Panc1 (cell line): ENCODE data around the gene TMUB1. TPM values are rescaled to one million over a fixed set of nuclear protein-coding genes. Genes with fewer than 3 reads are reported as not detected.

Experiments used
- ATAC-seq: fragments of 200-7000 bp; cut with Tn5 transposase; 2 replicates; pipeline ENCODE4 v1.9.1; 2020; ENCODE audit warnings: mild to moderate bottlenecking, moderate library complexity
- BruUV-seq: library from RNA; stranded (reverse); fragments of 400-500 nt; replicated peaks from 2 replicates; lab custom pipeline; 2021; lab: Mats Ljungman, UMichigan
- CTCF ChIA-PET: fragments of 300-600 bp; sonication (Branson Sonifier 250); formaldehyde crosslinking; loops from one replicate; lab custom pipeline; 2022; ENCODE audit warnings: antibody characterized with exemption; lab: Charles Lee
- POLR2A ChIA-PET: fragments of 300-600 bp; sonication (Branson Sonifier 250); formaldehyde crosslinking; loops from one replicate; lab custom pipeline; 2022; ENCODE audit warnings: antibody characterized with exemption; lab: Charles Lee
- DNase-seq: peaks from one replicate; pipeline ENCODE4 v3.0.0-alpha.2; 2010; ENCODE audit warnings: low read depth, low spot score
- H3K27ac ChIP-seq: 2 replicates; pipeline ENCODE4 v1.5.1; 2011; ENCODE audit warnings: mild to moderate bottlenecking, low read length, inconsistent platforms
- H3K27me3 ChIP-seq: fragments of 200-500 bp; sonication (Bioruptor generic); 2 replicates; pipeline ENCODE4 v1.6.0; 2014; ENCODE audit warnings: low read length, inconsistent platforms; ENCODE audit not compliant: control insufficient read depth, insufficient read depth
- H3K36me3 ChIP-seq: fragments of 200-500 bp; sonication (Bioruptor generic); 2 replicates; pipeline ENCODE4 v1.5.1; 2014; ENCODE audit warnings: inconsistent platforms, mild to moderate bottlenecking, low read length, moderate library complexity; ENCODE audit not compliant: control insufficient read depth, insufficient read depth
- H3K4me1 ChIP-seq: 2 replicates; pipeline ENCODE4 v1.5.1; 2011; ENCODE audit warnings: inconsistent platforms, mild to moderate bottlenecking, low read length, moderate library complexity; ENCODE audit not compliant: control insufficient read depth, insufficient read depth
- H3K4me3 ChIP-seq, 2 experiments: 2 replicates each; pipeline ENCODE4 v1.5.1; 2011 to 2012; ENCODE audit warnings: low read depth in 2 of 2, low read length in 2 of 2, mild to moderate bottlenecking in 2 of 2, inconsistent platforms in 1 of 2, moderate library complexity in 1 of 2
- H3K9me3 ChIP-seq: fragments of 200-500 bp; sonication (Bioruptor generic); 2 replicates; pipeline ENCODE4 v1.5.1; 2014; ENCODE audit warnings: low read depth, mild to moderate bottlenecking, inconsistent platforms, low read length, moderate library complexity; ENCODE audit not compliant: control insufficient read depth, insufficient read depth
- CTCF ChIP-seq: fragments of 450-650 bp; IDR thresholded peaks from 2 replicates; pipeline ENCODE4 v1.5.1; 2017; ENCODE audit warnings: mild to moderate bottlenecking
- POLR2AphosphoS5 ChIP-seq: IDR thresholded peaks from 2 replicates; pipeline ENCODE4 v1.6.1; 2012; ENCODE audit warnings: mild to moderate bottlenecking, low read depth, low read length, moderate library complexity
- REST ChIP-seq, 2 experiments: IDR thresholded peaks; 2 replicates each; pipeline ENCODE4 v1.6.1; 2011 to 2012; ENCODE audit warnings: low read depth in 2 of 2, control low read depth in 1 of 2, low read length in 1 of 2, mild to moderate bottlenecking in 1 of 2, moderate library complexity in 1 of 2; ENCODE audit not compliant: insufficient read depth in 1 of 2
- SIN3A ChIP-seq: IDR thresholded peaks from 2 replicates; pipeline ENCODE4 v1.6.1; 2012; ENCODE audit warnings: low read depth, mild to moderate bottlenecking, low read length, moderate library complexity, borderline replicate concordance; ENCODE audit not compliant: insufficient read depth
- TCF7L2 ChIP-seq: IDR thresholded peaks from 2 replicates; pipeline ENCODE4 v1.6.1; 2011; ENCODE audit warnings: mild to moderate bottlenecking, low read depth, low read length, inconsistent platforms
- in situ Hi-C: cut with HindIII; loops from 2 replicates; pipeline ENCODE4 v1.10.0; 2016; ENCODE audit warnings: low sequenced_read_pairs, low pct_unique_long_range_greater_than_20kb
- intact Hi-C: fragments of 100-400 bp; cut with micrococcal nuclease; formaldehyde crosslinking; loops from one replicate; pipeline ENCODE4 v1.10.0; 2022; ENCODE audit not compliant: unreplicated experiment
- total RNA-seq: library from RNA; stranded (reverse); gene quantifications from one replicate; pipeline ENCODE4 v1.2.1, GENCODE V29; 2021; ENCODE audit not compliant: unreplicated experiment

TMUB1 gene
- total RNA-seq, 1 experiment from 2014 or later = 112 TPM

- no peak for DNase-seq
- no peaks in the 10 kb centered on the region for H3K9me3 ChIP-seq
- peak; percentile 45 for ATAC-seq
- H3K4me3 ChIP-seq = peak overlapping the region in 1 of 2 experiments; percentile 9; a peak in 1 of 4 replicates
- in situ Hi-C loops = no loop called here
- TF ChIP-seq POLR2AphosphoS5 (no peak), SIN3A (no peak), REST (IDR thresholded peaks at IDR 0.05; ENCODE audit: insufficient read depth in 1 of 2, low read depth in 2 of 2, low read length in 1 of 2) (no peak)
- no peaks in the 10 kb centered on the region for H3K27me3 ChIP-seq
- H3K36me3 ChIP-seq = no peaks in the 10 kb centered on the region
- intact Hi-C loops = no loop called here
- ChIA-PET POLR2A (interaction anchor here (0.6 kb wide), 2 partner anchors 106 to 662 kb away, joined by 3 to 4 read pairs; no protein-coding TSS in a partner anchor), CTCF (no interaction called here)
- H3K27ac ChIP-seq = no peak overlapping the region
- BruUV-seq = no TSS peak
- peaks cover 14% of the 10 kb centered on the region for H3K4me1 ChIP-seq
Measured at GRCh38 chr7:151115121-151115835, 32.0 kb upstream of the TMUB1 start.

GRCh38 chr7:151114151-151115090 is 31.1 kb upstream of the TMUB1 start:
- H3K4me1 ChIP-seq = peaks cover 14% of the 10 kb centered on the region
- H3K9me3 ChIP-seq = no peaks in the 10 kb centered on the region
- ChIA-PET POLR2A (interaction anchor here (0.6 kb wide), 1 partner anchor 663 kb away, joined by 3 read pairs; no protein-coding TSS in a partner anchor), CTCF (interaction anchor here (1.0 kb wide), 1 partner anchor 86 kb away, joined by 3 read pairs; the partner anchor contains the start of gene ABCB8)
- TF ChIP-seq REST (IDR thresholded peaks at IDR 0.05; ENCODE audit: insufficient read depth in 1 of 2, low read depth in 2 of 2, low read length in 1 of 2) (no peak), TCF7L2 (no peak), CTCF (no peak), SIN3A (no peak), POLR2AphosphoS5 (no peak)
- no TSS peak for BruUV-seq
- no peaks in the 10 kb centered on the region for H3K36me3 ChIP-seq
- intact Hi-C loops (loop anchor here (5.0 kb wide), 2 partner anchors 37 to 217 kb away; no protein-coding TSS in a partner anchor), in situ Hi-C loops (no loop called here)
- H3K4me3 ChIP-seq = peak overlapping the region in 1 of 2 experiments; percentile 17; a peak in 3 of 4 replicates
- peak overlapping the region; percentile 65 for H3K27ac ChIP-seq
- ATAC-seq (peak; percentile 60), DNase-seq (no peak)
- H3K27me3 ChIP-seq = no peaks in the 10 kb centered on the region
